ENCODE measurements around the gene SYNDIG1.

- TF ChIP-seq CTCF (IDR thresholded peaks at IDR 0.05) (no peak), POLR2A (IDR thresholded peaks at IDR 0.05) (no peak)
These were observed 59.3 kb downstream of the SYNDIG1 start for GRCh38 chr20:24528583-24529368.
